GM10847 (cell line): ENCODE results near the gene BOC.

ENCODE experiments used
- POLR2A ChIP-seq: IDR thresholded peaks from 2 replicates; pipeline ENCODE4 v1.6.1; 2011; ENCODE audit not compliant: insufficient read length; ENCODE audit errors: extremely low read depth

BOC gene

GRCh38 chr3:113233497-113233896 lies 22.1 kb downstream of the BOC start:
- TF ChIP-seq POLR2A: no peak

- no peak for TF ChIP-seq POLR2A
Observed at GRCh38 chr3:113234028-113234427, 22.7 kb downstream of the BOC start.

- TF ChIP-seq POLR2A: no peak
Observed at GRCh38 chr3:113234688-113235260, 23.4 kb downstream of the BOC start.

- no peak for TF ChIP-seq POLR2A
Observed at GRCh38 chr3:113238503-113238902, 27.1 kb downstream of the BOC start.

GRCh38 chr3:113240841-113241240 lies 29.5 kb downstream of the BOC start:
- no peak for TF ChIP-seq POLR2A

- no peak for TF ChIP-seq POLR2A
Observed at GRCh38 chr3:113241292-113242095, 30.1 kb downstream of the BOC start.

- TF ChIP-seq POLR2A: no peak
Observed at GRCh38 chr3:113242096-113242581, 30.8 kb downstream of the BOC start.

- TF ChIP-seq POLR2A: no peak
Observed at GRCh38 chr3:113243071-113243470, 31.7 kb downstream of the BOC start.

GRCh38 chr3:113243846-113244245 lies 32.5 kb downstream of the BOC start:
- TF ChIP-seq POLR2A: no peak

GRCh38 chr3:113245761-113246161 lies 34.4 kb downstream of the BOC start:
- no peak for TF ChIP-seq POLR2A

- TF ChIP-seq POLR2A: no peak
Observed at GRCh38 chr3:113247068-113247467, 35.7 kb downstream of the BOC start.

- no peak for TF ChIP-seq POLR2A
Observed at GRCh38 chr3:113247675-113248458, 36.5 kb downstream of the BOC start.

- no peak for TF ChIP-seq POLR2A
Observed at GRCh38 chr3:113249111-113249510, 37.8 kb downstream of the BOC start.

GRCh38 chr3:113249601-113250000 lies 38.2 kb downstream of the BOC start:
- TF ChIP-seq POLR2A: no peak

GRCh38 chr3:113250566-113250965 lies 39.2 kb downstream of the BOC start:
- TF ChIP-seq POLR2A: no peak

- TF ChIP-seq POLR2A: no peak
Observed at GRCh38 chr3:113251817-113252216, 40.5 kb downstream of the BOC start.
